Right ventricle myocardium superior (tissue), 1 donor: ENCODE data around the gene MYLK. TPM values are rescaled to one million over a fixed set of nuclear protein-coding genes. Genes with fewer than 3 reads are reported as not detected.

Source experiments
- ATAC-seq: fragments of 200-7000 bp; cut with Tn5 transposase; one replicate; pipeline ENCODE4 v1.9.1; 2020; ENCODE audit warnings: mild to moderate bottlenecking; ENCODE audit not compliant: poor library complexity
- DNase-seq: peaks from one replicate; pipeline ENCODE4 v3.0.0-alpha.2; 2020
- intact Hi-C: fragments of 100-400 bp; cut with DNase I; formaldehyde crosslinking; loops from one replicate; pipeline ENCODE4 v1.11.2; 2022
- total RNA-seq: library from RNA; stranded (reverse); fragmentation: NEBNext Ultra II Directional; extraction: Animal tissue kit (Norgen Biotek cat#: 25700); gene quantifications from one replicate; pipeline ENCODE4 v1.2.1, GENCODE V29; 2021
- donor health status: DM: no; HTN: yes; CAD: no; lungs with severe emphysema.

Gene MYLK
- total RNA-seq, 1 donor from 2014 or later = 10.1 TPM

- intact Hi-C loops = no loop called here
- DNase-seq (no peak), ATAC-seq (no peak)
These were observed 79.0 kb downstream of the MYLK start for GRCh38 chr3:123805101-123805500.

- DNase-seq (no peak), ATAC-seq (no peak)
- intact Hi-C loops = no loop called here
These were observed 79.5 kb downstream of the MYLK start for GRCh38 chr3:123804676-123805075.

- no peak for ATAC-seq
These were observed 80.6 kb downstream of the MYLK start for GRCh38 chr3:123803521-123803920.

GRCh38 chr3:123802007-123802625 lies 82.0 kb downstream of the MYLK start:
- no peak for ATAC-seq
- intact Hi-C loops = no loop called here
- no peak for DNase-seq

More at GRCh38 chr3:123803521-123803920, 80.6 kb downstream of the MYLK start:
- no peak for DNase-seq
- intact Hi-C loops = no loop called here

GRCh38 chr3:123801474-123801873 lies 82.7 kb downstream of the MYLK start:
- no peak for DNase-seq
- ATAC-seq = no peak
- intact Hi-C loops = no loop called here

GRCh38 chr3:123800362-123800682 lies 83.8 kb downstream of the MYLK start:
- intact Hi-C loops = no loop called here
- ATAC-seq (no peak), DNase-seq (no peak)

GRCh38 chr3:123799544-123800361 lies 84.4 kb downstream of the MYLK start:
- no peak for DNase-seq
- intact Hi-C loops = no loop called here
- ATAC-seq = peak; percentile 27

GRCh38 chr3:123798550-123798949 lies 85.6 kb downstream of the MYLK start:
- intact Hi-C loops = no loop called here
- ATAC-seq (no peak), DNase-seq (no peak)

GRCh38 chr3:123795471-123796251 lies 88.5 kb downstream of the MYLK start:
- intact Hi-C loops = no loop called here
- ATAC-seq (no peak), DNase-seq (no peak)

GRCh38 chr3:123793425-123793824 lies 90.7 kb downstream of the MYLK start:
- DNase-seq (no peak), ATAC-seq (no peak)
- intact Hi-C loops = no loop called here

- no peak for ATAC-seq
- no peak for DNase-seq
- intact Hi-C loops = no loop called here
These were observed 91.5 kb downstream of the MYLK start for GRCh38 chr3:123792473-123793201.

- ATAC-seq (no peak), DNase-seq (no peak)
- intact Hi-C loops = no loop called here
These were observed 92.2 kb downstream of the MYLK start for GRCh38 chr3:123791898-123792297.

- intact Hi-C loops = no loop called here
- no peak for ATAC-seq
- DNase-seq = no peak
These were observed 92.7 kb downstream of the MYLK start for GRCh38 chr3:123791417-123791816.

GRCh38 chr3:123791073-123791370 lies 93.1 kb downstream of the MYLK start:
- intact Hi-C loops = no loop called here
- ATAC-seq (no peak), DNase-seq (no peak)

- ATAC-seq (no peak), DNase-seq (no peak)
- intact Hi-C loops = no loop called here
These were observed 93.7 kb downstream of the MYLK start for GRCh38 chr3:123790254-123791072.

GRCh38 chr3:123789760-123790159 lies 94.4 kb downstream of the MYLK start:
- no peak for DNase-seq
- no peak for ATAC-seq
- intact Hi-C loops = no loop called here

GRCh38 chr3:123789160-123789559 lies 95.0 kb downstream of the MYLK start:
- intact Hi-C loops = no loop called here
- ATAC-seq (no peak), DNase-seq (no peak)

GRCh38 chr3:123788710-123789109 lies 95.4 kb downstream of the MYLK start:
- DNase-seq (no peak), ATAC-seq (no peak)
- intact Hi-C loops = no loop called here

- intact Hi-C loops = no loop called here
- DNase-seq (no peak), ATAC-seq (no peak)
These were observed 97.0 kb downstream of the MYLK start for GRCh38 chr3:123787133-123787532.
